ENCODE measurements around the gene BCL3.

- TF ChIP-seq TAF1 (IDR thresholded peaks at IDR 0.05; ENCODE audit: borderline replicate concordance, low read depth, low read length) = no peak
- TF ChIP-seq FOXM1 (IDR thresholded peaks at IDR 0.05; ENCODE audit: low read depth) = no peak
- TF ChIP-seq, protein P1, sequence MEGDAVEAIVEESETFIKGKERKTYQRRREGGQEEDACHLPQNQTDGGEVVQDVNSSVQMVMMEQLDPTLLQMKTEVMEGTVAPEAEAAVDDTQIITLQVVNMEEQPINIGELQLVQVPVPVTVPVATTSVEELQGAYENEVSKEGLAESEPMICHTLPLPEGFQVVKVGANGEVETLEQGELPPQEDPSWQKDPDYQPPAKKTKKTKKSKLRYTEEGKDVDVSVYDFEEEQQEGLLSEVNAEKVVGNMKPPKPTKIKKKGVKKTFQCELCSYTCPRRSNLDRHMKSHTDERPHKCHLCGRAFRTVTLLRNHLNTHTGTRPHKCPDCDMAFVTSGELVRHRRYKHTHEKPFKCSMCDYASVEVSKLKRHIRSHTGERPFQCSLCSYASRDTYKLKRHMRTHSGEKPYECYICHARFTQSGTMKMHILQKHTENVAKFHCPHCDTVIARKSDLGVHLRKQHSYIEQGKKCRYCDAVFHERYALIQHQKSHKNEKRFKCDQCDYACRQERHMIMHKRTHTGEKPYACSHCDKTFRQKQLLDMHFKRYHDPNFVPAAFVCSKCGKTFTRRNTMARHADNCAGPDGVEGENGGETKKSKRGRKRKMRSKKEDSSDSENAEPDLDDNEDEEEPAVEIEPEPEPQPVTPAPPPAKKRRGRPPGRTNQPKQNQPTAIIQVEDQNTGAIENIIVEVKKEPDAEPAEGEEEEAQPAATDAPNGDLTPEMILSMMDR (IDR thresholded peaks at IDR 0.05) = no peak
- no peak for TF ChIP-seq RFX5 (IDR thresholded peaks at IDR 0.05; ENCODE audit: low read length)
- no peak for TF ChIP-seq EP300 (IDR thresholded peaks at IDR 0.05; ENCODE audit: borderline replicate concordance in 1 of 2, low read depth in 1 of 2, low read length in 1 of 2)
Observed at GRCh38 chr19:44806291-44806690, 57.8 kb downstream of the BCL3 start.

Data from SK-N-SH (cell line).